Activated CD4-positive, alpha-beta T cell treated with anti-CD3 and anti-CD28 coated beads, Interleukin-2, amount 10 ng/mL, durations not matched to agents 7 days and 5 days (primary cell): ENCODE results near the gene AIFM3. TPM values are rescaled to one million over a fixed set of nuclear protein-coding genes. Genes with fewer than 3 reads are reported as not detected.

Source experiments
- CTCF ChIA-PET: fragments of 350-600 bp; sonication (Branson Sonifier 250); formaldehyde crosslinking; loops from one replicate; lab custom pipeline; 2021; ENCODE audit warnings: antibody characterized with exemption; lab: Charles Lee
- POLR2A ChIA-PET: fragments of 350-600 bp; sonication (Branson Sonifier 250); formaldehyde crosslinking; loops from one replicate; lab custom pipeline; 2021; ENCODE audit warnings: antibody characterized with exemption; lab: Charles Lee
- DNase-seq: peaks from one replicate; pipeline ENCODE4 v3.0.0-alpha.2; 2020
- H3K27ac Mint-ChIP-seq: one replicate; pipeline ENCODE4 v1.8.0; 2021; ENCODE audit warnings: mild to moderate bottlenecking, moderate library complexity, mixed read lengths
- H3K27me3 Mint-ChIP-seq: one replicate; pipeline ENCODE4 v1.8.0; 2021; ENCODE audit warnings: mixed read lengths
- H3K36me3 Mint-ChIP-seq: one replicate; pipeline ENCODE4 v1.8.0; 2021; ENCODE audit warnings: low read depth, mixed read lengths
- H3K4me1 Mint-ChIP-seq: one replicate; pipeline ENCODE4 v1.8.0; 2021; ENCODE audit warnings: mixed read lengths
- H3K4me3 Mint-ChIP-seq: one replicate; pipeline ENCODE4 v1.8.0; 2021; ENCODE audit warnings: mild to moderate bottlenecking, moderate library complexity, mixed read lengths
- H3K9me3 Mint-ChIP-seq: one replicate; pipeline ENCODE4 v1.8.0; 2021; ENCODE audit warnings: mixed read lengths
- total RNA-seq, 2 experiments: library from RNA; stranded (reverse); gene quantifications; one replicate each; pipeline ENCODE4 v1.2.3, GENCODE V29; 2021

The AIFM3 gene
- total RNA-seq, 2 experiments from 2014 or later: 0.25 TPM; not detected in 1

DNA sequence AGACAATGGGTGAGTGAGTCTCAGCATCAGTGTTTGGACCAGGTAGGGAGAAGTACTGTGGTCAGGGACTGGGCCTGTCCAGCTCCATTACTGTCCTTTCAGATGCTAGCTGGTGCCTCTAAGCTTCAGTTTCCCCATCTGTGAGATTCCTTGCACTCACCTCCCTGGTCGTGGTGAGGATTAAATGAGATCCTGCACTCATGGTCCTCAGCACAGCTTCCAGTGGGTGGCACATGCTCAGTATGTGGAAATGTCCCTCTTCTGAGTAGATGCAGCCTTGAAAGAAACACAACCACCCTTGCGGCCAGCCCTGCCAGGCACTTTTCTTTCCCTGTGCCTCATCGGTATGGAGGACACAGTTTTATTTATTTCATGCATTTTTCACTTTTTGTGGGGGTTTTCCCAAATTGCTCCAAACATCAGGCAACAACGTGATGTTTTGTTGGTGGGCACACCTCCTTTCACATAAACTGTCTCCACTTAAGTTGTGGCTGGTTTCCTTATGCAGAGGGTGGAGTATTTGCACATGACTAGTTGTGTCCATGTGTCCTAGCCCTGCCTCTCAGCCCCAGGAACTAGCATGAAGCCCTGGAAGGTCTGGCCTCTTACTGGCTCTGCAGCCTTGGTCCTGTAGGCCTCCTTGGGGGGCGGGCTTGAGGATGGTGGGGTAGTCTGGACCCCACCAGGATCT is 16.2 kb downstream of the AIFM3 start:
- H3K36me3 Mint-ChIP-seq: peaks cover 16% of the 10 kb centered on the region
- ChIA-PET CTCF (interaction anchor here (1.8 kb wide), 1 partner anchor 12 kb away, joined by 7 read pairs; no protein-coding TSS in a partner anchor), POLR2A (no interaction called here)
- H3K27me3 Mint-ChIP-seq: no peaks in the 10 kb centered on the region
- H3K4me3 Mint-ChIP-seq: peak overlapping the region; percentile 84
- H3K4me1 Mint-ChIP-seq: peaks cover 39% of the 10 kb centered on the region
- H3K9me3 Mint-ChIP-seq: peaks cover 8% of the 10 kb centered on the region
- DNase-seq: no peak
- peak overlapping the region; percentile 90 for H3K27ac Mint-ChIP-seq

DNA sequence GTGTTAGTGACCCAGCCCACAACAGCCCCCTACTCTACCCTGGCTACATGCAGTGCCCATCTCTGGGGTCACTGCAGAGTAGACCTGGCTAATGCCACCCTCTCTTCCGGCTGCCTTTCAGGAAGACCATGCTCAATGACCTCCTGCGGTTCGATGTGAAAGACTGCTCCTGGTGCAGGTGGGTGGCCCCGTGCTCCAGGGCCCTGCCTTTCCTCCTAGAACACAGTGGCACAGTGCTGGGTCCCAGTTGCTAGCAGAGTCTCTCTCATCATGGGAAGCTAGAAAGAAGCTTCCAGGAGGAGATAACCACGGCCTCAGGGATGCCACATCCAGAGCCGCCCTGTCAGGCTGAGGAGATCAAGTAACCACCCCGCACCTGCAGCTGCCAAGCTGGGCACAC is 18.7 kb downstream of the AIFM3 start:
- DNase-seq: no peak
- Mint-ChIP-seq H3K9me3 (no peaks in the 10 kb centered on the region), H3K4me3 (no peak overlapping the region), H3K36me3 (peaks cover 13% of the 10 kb centered on the region), H3K4me1 (peaks cover 33% of the 10 kb centered on the region), H3K27ac (no peak overlapping the region), H3K27me3 (no peaks in the 10 kb centered on the region)
- ChIA-PET CTCF (interaction anchor here (1.3 kb wide), 1 partner anchor 15 kb away, joined by 3 read pairs; no protein-coding TSS in a partner anchor), POLR2A (interaction anchor here (0.6 kb wide), 1 partner anchor 16 kb away, joined by 3 read pairs; no protein-coding TSS in a partner anchor)

DNA sequence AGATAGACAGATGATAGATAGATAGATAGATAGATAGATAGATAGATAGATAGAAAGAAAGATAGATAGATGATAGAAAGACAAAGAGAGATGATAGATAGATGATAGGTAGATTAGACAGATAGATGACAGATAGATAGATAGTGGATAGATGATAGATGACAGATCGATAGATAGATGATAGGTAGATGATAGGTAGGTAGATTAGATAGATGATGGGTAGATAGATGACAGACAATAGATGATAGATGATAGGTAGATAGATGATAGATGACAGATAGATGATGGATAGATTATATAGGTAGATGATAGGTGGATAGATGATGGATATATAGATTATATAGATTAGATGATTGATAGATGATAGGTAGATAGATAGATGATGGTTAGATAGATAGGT is 19.3 kb downstream of the AIFM3 start:
- ChIA-PET CTCF (interaction anchor here (1.3 kb wide), 1 partner anchor 14 kb away, joined by 3 read pairs; no protein-coding TSS in a partner anchor), POLR2A (no interaction called here)
- peaks cover 13% of the 10 kb centered on the region for H3K36me3 Mint-ChIP-seq
- no peaks in the 10 kb centered on the region for H3K9me3 Mint-ChIP-seq
- no peak overlapping the region for H3K27ac Mint-ChIP-seq
- H3K27me3 Mint-ChIP-seq: no peaks in the 10 kb centered on the region
- H3K4me3 Mint-ChIP-seq: no peak overlapping the region
- peaks cover 26% of the 10 kb centered on the region for H3K4me1 Mint-ChIP-seq
- DNase-seq: no peak

DNA sequence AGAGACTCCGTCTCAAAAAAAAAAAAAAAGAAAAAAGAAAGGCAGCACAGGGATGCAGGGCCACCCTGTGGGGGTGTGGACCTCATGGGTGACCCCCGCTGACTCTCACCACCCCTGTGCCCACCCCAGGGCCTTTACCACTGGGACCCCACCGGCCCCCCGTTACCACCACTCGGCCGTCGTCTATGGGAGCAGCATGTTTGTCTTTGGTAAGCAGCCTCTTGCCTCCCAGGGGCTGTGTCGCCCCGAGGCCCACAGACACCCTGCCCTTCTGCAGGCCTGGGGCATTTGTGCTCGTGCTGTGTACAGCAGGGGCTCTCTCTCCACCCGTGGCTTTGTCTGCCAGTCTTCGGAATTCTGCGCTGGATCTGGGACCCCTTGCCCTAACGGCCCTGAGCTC is 20.3 kb downstream of the AIFM3 start:
- ChIA-PET CTCF (no interaction called here), POLR2A (no interaction called here)
- Mint-ChIP-seq H3K27ac (no peak overlapping the region), H3K4me3 (no peak overlapping the region), H3K4me1 (peaks cover 23% of the 10 kb centered on the region), H3K9me3 (no peaks in the 10 kb centered on the region), H3K27me3 (no peaks in the 10 kb centered on the region), H3K36me3 (peaks cover 13% of the 10 kb centered on the region)
- no peak for DNase-seq

DNA sequence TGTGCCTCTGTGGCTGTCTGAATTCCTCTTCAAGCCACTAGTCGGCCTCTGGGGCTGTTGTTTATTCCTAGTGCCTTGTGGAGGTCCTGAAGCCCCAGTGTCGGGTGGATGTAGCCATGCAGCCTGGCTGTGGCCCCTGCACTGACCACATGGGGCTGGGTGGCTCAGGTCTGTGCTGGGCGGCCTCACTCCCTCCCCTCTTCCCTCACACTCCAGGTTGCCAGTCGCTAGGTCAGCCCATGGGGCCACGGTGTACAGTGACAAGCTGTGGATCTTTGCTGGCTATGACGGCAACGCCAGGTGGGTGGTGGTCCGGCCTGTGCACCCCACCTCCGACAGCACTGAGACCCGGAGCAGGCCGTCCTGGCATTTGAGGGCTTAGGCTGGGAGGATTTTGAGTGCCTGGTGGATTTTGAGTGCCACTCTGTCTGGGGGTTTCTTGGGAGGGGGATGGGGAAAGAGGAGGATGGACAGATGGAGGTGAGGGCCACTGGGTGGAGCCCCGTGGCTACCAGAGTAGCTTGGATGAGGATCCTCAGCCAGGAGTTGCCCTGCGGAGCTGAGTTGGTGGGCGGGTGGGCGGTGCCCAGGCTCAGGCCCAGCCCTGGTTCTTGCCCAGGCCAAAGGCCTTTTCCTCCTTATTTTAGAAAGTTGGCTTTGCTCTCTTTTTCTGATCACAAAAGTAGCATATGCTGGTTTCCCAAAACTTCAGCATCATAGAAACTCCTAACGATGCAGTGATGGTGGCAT is 21.7 kb downstream of the AIFM3 start:
- POLR2A ChIA-PET: no interaction called here
- DNase-seq: no peak
- peaks cover 16% of the 10 kb centered on the region for H3K36me3 Mint-ChIP-seq
- CTCF ChIA-PET: interaction anchor here (0.7 kb wide), 1 partner anchor 74 kb away, joined by 7 read pairs; no protein-coding TSS in a partner anchor
- H3K27me3 Mint-ChIP-seq: no peaks in the 10 kb centered on the region
- H3K4me1 Mint-ChIP-seq: peaks cover 13% of the 10 kb centered on the region
- H3K9me3 Mint-ChIP-seq: no peaks in the 10 kb centered on the region
- no peak overlapping the region for H3K4me3 Mint-ChIP-seq
- no peak overlapping the region for H3K27ac Mint-ChIP-seq

DNA sequence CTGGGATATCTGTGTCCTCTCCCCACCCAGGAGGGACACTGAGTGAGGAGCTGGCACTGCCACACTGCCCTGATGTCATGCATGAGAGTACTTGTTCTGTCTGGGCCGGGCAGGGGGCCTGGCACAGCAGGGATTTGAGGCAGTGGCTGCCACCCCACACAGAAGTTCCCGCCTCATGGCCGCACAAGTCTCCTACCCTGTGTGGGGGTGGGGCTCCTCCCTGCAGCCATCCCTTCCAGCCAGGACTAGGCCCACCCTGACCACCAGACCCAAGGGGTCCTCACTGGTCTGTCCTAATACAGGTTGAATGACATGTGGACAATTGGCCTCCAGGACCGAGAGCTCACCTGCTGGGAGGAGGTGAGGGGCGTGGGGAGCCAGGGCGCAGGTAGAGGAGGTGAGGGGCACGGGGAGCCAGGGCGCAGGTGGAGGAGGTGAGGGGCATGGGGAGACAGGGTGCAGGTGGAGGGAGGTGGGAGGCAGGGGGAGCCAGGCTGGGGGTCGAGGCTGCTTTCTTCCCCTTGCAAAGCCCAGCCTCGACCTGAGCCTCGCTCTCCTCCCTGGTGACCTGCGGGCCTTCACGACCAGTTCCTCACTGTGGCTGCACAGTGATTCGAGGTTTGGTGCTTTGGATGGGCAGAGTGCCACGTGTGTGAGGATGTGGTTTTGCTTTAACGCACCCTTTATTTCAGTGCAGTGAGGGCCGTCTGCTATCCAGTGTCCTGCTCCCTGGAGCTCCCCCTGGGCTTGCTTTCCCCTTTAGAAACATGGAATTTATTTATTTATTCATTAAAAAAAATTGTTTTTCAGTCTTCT is 22.5 kb downstream of the AIFM3 start:
- ChIA-PET CTCF (interaction anchor here (0.7 to 1.9 kb wide), 2 partner anchors 13 to 73 kb away, joined by 5 to 7 read pairs; partner anchors contain the start of gene THAP7), POLR2A (no interaction called here)
- no peak overlapping the region for H3K27ac Mint-ChIP-seq

DNA sequence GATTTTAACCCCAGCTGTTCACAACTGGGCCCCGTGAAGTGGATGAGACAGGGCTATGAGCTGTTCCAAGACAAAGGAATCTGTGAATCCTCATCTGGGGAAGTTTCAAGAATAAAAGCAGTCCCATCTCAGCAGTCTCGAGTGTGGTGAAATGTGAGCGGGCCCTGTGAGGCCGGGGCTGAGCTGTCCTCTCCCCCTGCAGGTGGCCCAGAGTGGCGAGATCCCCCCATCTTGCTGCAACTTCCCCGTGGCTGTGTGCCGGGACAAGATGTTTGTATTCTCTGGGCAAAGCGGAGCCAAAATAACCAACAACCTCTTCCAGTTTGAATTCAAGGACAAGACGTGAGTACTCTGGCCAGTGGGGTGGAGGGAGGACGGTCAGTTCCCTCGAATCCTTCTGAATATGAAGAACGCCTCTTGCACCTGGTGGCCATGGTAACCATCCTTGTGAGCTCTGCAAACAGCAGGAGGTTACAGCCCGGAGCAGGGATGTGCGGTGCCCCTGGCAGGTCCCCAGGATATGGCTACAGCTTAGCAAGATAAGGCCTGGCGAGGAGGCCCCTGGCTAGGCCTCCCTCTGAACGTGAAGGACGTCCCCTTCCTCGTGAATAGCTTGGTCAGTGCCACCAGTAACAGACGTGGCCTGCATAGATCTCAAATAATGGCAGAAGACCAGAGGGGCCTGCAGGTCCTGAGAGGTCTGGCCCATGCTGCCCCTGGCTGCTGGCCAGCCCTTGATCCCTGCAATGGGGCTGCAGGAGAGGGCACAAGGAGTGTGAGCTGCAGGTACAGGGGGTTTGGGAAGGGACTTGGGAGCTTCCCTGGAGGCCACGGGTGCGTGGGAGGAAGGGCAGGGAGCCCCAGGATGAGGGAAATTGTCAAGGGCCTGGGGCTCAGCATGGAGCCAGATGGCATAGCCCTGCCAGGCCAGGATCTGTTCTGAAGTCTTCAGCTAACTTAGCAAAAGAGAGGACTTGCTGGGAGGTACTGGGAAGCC is 23.4 kb downstream of the AIFM3 start:
- POLR2A ChIA-PET: no interaction called here
- Mint-ChIP-seq H3K27ac (no peak overlapping the region), H3K4me1 (peaks cover 10% of the 10 kb centered on the region), H3K27me3 (no peaks in the 10 kb centered on the region), H3K9me3 (no peaks in the 10 kb centered on the region), H3K4me3 (no peak overlapping the region), H3K36me3 (peaks cover 12% of the 10 kb centered on the region)
- no peak for DNase-seq
- CTCF ChIA-PET: interaction anchor here (0.9 to 1.9 kb wide), 2 partner anchors 8 to 12 kb away, joined by 3 to 5 read pairs; partner anchors contain the start of genes LZTR1 and THAP7

More for the DNA sequence above, 22.5 kb downstream of the AIFM3 start:
- Mint-ChIP-seq H3K9me3 (no peaks in the 10 kb centered on the region), H3K4me3 (no peak overlapping the region), H3K27me3 (no peaks in the 10 kb centered on the region), H3K36me3 (peaks cover 16% of the 10 kb centered on the region), H3K4me1 (peaks cover 10% of the 10 kb centered on the region)
- no peak for DNase-seq

DNA sequence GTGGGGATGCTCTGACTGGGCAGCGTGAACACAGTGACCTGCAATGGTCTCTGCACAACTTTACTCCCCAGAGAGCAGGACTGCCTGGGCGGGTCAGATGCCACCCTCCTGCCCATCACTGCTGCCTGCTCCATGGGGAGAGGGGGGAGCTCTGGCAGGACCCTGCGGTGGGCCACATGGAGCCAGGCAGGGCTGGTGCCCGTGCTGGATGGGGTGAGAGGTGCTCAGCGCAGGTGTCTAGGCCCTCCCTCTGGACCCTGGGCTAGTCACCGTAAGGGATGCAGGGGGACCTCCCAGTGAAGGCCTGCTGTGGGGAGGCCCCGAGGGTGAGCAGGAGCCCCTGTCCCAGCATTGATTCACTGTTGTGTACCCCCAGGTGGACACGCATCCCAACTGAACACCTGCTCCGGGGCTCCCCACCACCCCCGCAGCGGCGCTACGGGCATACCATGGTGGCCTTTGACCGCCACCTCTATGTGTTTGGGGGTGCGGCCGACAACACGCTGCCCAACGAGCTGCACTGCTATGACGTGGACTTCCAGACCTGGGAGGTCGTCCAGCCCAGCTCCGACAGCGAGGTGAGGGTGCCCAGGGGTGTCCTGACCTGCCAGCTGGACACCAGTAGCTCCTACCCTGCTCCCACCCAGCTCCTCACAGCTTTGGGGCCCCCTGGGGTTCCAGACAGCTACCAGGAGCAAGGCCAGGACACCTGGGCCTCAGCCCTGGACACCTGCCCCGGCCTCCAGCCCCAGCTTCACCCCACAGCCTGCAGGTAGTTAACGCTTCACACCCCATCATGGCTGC is 24.4 kb downstream of the AIFM3 start:
- H3K27ac Mint-ChIP-seq: no peak overlapping the region
- H3K9me3 Mint-ChIP-seq: no peaks in the 10 kb centered on the region
- H3K4me1 Mint-ChIP-seq: peaks cover 10% of the 10 kb centered on the region
- CTCF ChIA-PET: interaction anchor here (0.9 to 1.9 kb wide), 2 partner anchors 9 to 11 kb away, joined by 3 to 5 read pairs; partner anchors contain the start of genes LZTR1 and THAP7
- no peaks in the 10 kb centered on the region for H3K27me3 Mint-ChIP-seq
- peaks cover 8% of the 10 kb centered on the region for H3K36me3 Mint-ChIP-seq
- POLR2A ChIA-PET: no interaction called here
- no peak for DNase-seq
- H3K4me3 Mint-ChIP-seq: no peak overlapping the region

DNA sequence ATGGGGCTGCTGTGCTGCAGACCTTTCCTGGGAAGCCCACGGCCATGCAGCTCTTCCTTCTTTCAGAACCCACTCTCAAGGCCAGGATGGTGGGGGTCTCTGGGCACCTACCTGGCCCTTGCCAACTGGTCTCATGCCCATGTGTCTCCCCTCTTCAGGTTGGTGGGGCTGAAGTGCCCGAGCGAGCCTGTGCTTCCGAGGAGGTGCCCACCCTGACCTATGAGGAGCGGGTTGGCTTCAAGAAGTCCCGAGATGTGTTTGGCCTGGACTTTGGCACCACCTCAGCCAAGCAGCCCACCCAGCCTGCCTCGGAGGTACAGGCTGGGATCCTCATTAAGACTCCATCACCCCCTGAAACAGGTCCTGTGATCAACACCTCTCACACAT is 25.0 kb downstream of the AIFM3 start:
- H3K27me3 Mint-ChIP-seq: no peaks in the 10 kb centered on the region
- H3K4me1 Mint-ChIP-seq: peaks cover 10% of the 10 kb centered on the region
- no peak for DNase-seq
- H3K9me3 Mint-ChIP-seq: no peaks in the 10 kb centered on the region
- ChIA-PET CTCF (no interaction called here), POLR2A (no interaction called here)
- no peak overlapping the region for H3K27ac Mint-ChIP-seq
- peaks cover 7% of the 10 kb centered on the region for H3K36me3 Mint-ChIP-seq
- no peak overlapping the region for H3K4me3 Mint-ChIP-seq

DNA sequence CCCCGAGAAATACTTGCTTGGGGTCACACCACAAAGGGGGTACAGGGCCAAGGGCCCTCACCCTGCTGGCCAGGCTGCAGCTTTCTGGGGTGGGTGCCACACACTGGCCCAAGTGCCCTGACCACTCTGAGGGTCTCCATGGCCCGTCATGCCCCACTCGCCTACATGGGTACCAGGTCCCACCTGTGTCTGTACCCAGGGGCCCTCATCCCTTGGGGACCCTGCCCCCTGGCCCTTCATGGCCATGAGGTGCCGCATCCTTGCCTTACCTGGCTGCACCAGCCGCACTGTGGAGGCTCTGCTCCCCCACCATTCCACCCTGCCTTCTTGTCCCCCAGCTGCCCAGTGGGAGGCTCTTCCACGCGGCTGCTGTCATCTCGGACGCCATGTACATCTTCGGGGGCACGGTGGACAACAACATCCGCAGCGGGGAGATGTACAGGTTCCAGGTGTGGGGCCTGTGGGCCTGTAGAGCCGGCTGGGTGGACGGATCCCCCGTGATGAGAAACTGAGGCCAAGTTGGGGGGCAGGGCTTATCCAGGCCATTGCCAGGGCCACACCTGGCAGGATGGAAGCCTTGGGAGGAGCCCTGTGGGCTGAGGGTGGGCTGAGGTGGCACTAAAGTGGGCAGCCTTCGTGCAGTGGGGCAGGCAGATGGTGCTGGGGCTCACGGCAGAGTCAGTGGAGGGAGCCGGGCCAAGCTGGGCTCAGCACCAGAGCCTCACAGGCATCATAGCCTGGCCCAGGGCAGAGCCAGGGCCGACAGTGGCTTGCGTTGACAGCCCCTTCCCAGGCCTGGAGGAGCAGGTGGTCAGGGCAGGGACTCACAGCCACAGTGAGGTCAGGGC is 25.6 kb downstream of the AIFM3 start:
- no peak for DNase-seq
- peaks cover 10% of the 10 kb centered on the region for H3K4me1 Mint-ChIP-seq
- H3K4me3 Mint-ChIP-seq: no peak overlapping the region
- H3K27me3 Mint-ChIP-seq: no peaks in the 10 kb centered on the region
- H3K9me3 Mint-ChIP-seq: no peaks in the 10 kb centered on the region
- ChIA-PET CTCF (no interaction called here), POLR2A (no interaction called here)
- no peak overlapping the region for H3K27ac Mint-ChIP-seq
- peaks cover 6% of the 10 kb centered on the region for H3K36me3 Mint-ChIP-seq
